ENCODE data around the gene ZNF765.
"Not testable (repeated sequence)": the region's sequence is repeated elsewhere in the genome, so short reads cannot be mapped to it uniquely, and the experiment has no call there.

ZNF765 gene

DNA sequence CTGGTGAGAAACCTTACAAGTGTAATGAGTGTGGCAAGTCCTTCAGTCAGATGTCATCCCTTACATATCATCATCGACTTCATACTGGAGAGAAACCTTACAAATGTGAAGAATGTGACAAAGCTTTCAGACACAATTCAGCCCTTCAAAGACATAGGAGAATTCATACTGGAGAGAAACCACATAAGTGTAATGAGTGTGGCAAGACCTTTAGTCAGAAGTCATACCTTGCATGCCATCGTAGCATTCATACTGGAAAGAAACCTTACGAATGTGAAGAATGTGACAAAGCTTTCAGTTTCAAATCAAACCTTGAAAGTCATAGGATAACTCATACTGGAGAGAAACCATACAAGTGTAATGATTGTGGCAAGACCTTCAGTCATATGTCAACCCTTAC lies 13.6 kb upstream of the ZNF765 start:
- no peak for TF ChIP-seq Cebpa-rat (IDR thresholded peaks at IDR 0.05)
- H4K20me1 ChIP-seq: no peaks in the 10 kb centered on the region
- H3K4me2 ChIP-seq: no peak overlapping the region
- peaks cover 98% of the 10 kb centered on the region for H3K36me3 ChIP-seq
- peaks cover 100% of the 10 kb centered on the region for H3K9me3 ChIP-seq
- H3K4me1 ChIP-seq: no peaks in the 10 kb centered on the region
- H3K4me3 ChIP-seq: peak overlapping the region; percentile 26; the same call in 1 of the 2 replicates
- H3K27me3 ChIP-seq: no peaks in the 10 kb centered on the region
- H3K9ac ChIP-seq: no peak overlapping the region
- no peak overlapping the region for H3K27ac ChIP-seq

GRCh38 chr19:53388168-53388567 lies 6.8 kb upstream of the ZNF765 start:
- H3K36me3 ChIP-seq: peaks cover 54% of the 10 kb centered on the region
- H3K4me3 ChIP-seq: no peak overlapping the region
- H3K27ac ChIP-seq: no peak overlapping the region
- TF ChIP-seq Cebpa-rat (IDR thresholded peaks at IDR 0.05): no peak
- H3K9me3 ChIP-seq: peaks cover 76% of the 10 kb centered on the region
- no peak overlapping the region for H3K9ac ChIP-seq
- H3K4me2 ChIP-seq: no peak overlapping the region
- H3K4me1 ChIP-seq: peaks cover 7% of the 10 kb centered on the region; the same call in 1 of the 2 replicates
- H4K20me1 ChIP-seq: no peaks in the 10 kb centered on the region
- H3K27me3 ChIP-seq: no peaks in the 10 kb centered on the region

DNA sequence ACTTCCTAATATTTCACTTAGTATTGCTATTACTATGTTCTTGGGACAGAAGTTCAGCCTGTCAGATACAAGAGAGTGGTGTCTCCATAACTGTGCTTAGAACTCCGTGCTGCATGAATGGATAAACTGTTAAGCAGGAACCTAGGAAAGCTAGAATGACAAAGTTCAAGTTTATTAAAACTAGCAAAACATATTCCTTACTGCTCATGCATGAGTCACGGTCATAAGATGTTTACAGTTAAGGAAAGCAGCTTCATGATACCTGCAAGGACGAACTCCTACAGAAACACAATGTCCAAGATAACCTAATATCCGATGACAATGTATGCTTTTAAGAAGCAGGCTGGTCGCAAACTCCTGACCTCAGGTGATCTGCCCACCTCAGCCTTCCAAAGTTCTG lies 6.0 kb upstream of the ZNF765 start:
- no peaks in the 10 kb centered on the region for H4K20me1 ChIP-seq
- H3K36me3 ChIP-seq: peaks cover 46% of the 10 kb centered on the region
- TF ChIP-seq Cebpa-rat (IDR thresholded peaks at IDR 0.05): no peak
- H3K9ac ChIP-seq: no peak overlapping the region
- no peak overlapping the region for H3K27ac ChIP-seq
- no peaks in the 10 kb centered on the region for H3K27me3 ChIP-seq
- no peak overlapping the region for H3K4me3 ChIP-seq
- H3K9me3 ChIP-seq: peaks cover 69% of the 10 kb centered on the region
- no peak overlapping the region for H3K4me2 ChIP-seq
- H3K4me1 ChIP-seq: peaks cover 8% of the 10 kb centered on the region

GRCh38 chr19:53389571-53389970 lies 5.4 kb upstream of the ZNF765 start:
- Histone ChIP-seq H3K4me2 (no peak overlapping the region), H3K36me3 (peaks cover 41% of the 10 kb centered on the region)
- TF ChIP-seq Cebpa-rat (IDR thresholded peaks at IDR 0.05): no peak

GRCh38 chr19:53389978-53390377 lies 5.0 kb upstream of the ZNF765 start:
- H3K4me1 ChIP-seq: peaks cover 17% of the 10 kb centered on the region
- TF ChIP-seq Cebpa-rat (IDR thresholded peaks at IDR 0.05): no peak
- no peak overlapping the region for H3K27ac ChIP-seq
- H3K4me2 ChIP-seq: no peak overlapping the region
- H3K9ac ChIP-seq: no peak overlapping the region
- H3K9me3 ChIP-seq: peaks cover 58% of the 10 kb centered on the region
- no peak overlapping the region for H3K4me3 ChIP-seq
- H4K20me1 ChIP-seq: no peaks in the 10 kb centered on the region
- peaks cover 37% of the 10 kb centered on the region for H3K36me3 ChIP-seq
- H3K27me3 ChIP-seq: no peaks in the 10 kb centered on the region

More at GRCh38 chr19:53389571-53389970, 5.4 kb upstream of the ZNF765 start:
- no peak overlapping the region for H3K9ac ChIP-seq
- H3K9me3 ChIP-seq: peaks cover 62% of the 10 kb centered on the region
- peaks cover 14% of the 10 kb centered on the region for H3K4me1 ChIP-seq
- no peaks in the 10 kb centered on the region for H3K27me3 ChIP-seq
- H3K27ac ChIP-seq: no peak overlapping the region
- H3K4me3 ChIP-seq: no peak overlapping the region
- no peaks in the 10 kb centered on the region for H4K20me1 ChIP-seq

DNA sequence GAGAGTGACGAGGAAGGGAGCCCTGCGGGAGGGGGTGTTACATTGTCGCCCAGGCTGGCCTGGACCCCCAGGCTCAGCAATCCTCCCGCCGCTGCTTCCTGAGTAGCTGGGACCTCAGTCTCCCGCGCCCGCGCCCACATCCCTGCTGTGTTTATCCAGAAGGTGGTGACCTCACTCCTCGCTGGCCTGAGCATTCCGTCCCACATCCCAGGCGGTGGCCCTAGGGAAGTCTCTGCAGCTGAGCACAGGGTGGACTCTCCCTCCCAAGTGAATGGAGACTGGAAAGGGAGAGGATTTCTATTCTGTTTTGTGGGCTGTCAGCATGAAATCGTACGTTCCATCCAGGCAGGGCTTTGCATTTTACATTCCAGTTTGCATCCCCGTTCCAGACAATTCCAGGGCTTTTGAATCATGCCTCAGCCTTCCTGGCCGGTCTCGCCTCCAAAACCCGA lies 401 bp upstream of the ZNF765 start:
- Histone ChIP-seq H3K4me1 (peaks cover 29% of the 10 kb centered on the region), H3K27ac (no peak overlapping the region), H3K27me3 (no peaks in the 10 kb centered on the region), H3K36me3 (peaks cover 25% of the 10 kb centered on the region), H3K4me2 (peak overlapping the region; percentile 65), H3K4me3 (peak overlapping the region; percentile 86), H3K9ac (peak overlapping the region; percentile 48; the same call in 1 of the 2 replicates), H4K20me1 (peaks cover 20% of the 10 kb centered on the region; the same call in 1 of the 2 replicates), H3K9me3 (peaks cover 36% of the 10 kb centered on the region)
- no peak for TF ChIP-seq Cebpa-rat (IDR thresholded peaks at IDR 0.05)

DNA sequence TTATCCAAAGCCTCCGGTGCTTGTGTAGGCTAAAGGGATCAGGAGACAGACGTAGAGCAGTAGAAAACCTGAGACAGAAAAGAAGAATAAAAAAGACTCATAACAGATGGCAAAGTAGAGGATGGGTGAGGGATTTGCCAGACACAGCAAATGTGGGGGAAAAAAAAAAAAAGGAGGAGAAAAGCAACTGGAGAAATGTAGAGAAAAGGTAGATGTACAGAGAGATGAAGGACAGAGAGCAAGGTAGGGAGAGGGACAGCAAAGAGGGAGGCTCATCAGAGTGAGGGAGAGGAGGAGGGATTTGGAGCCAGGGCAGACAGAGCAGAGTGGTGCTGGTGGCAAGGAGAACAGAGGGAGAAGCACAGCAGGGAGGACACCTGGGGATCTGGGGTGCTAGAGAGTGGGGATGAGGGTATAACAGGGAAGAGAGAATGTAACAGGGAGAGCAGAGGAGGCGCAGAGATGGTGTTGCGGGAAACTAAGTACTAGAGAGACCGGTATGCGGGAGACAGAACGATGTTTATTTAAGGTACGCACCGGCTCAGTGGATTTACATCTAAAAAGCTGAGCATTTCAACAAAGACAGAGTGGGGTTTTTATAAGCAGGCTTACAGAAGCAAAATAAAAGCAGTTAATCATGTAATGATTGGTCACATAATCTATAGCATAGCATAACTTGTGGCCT lies 1.0 kb downstream of the ZNF765 start:
- peak overlapping the region; percentile 89 for H3K9ac ChIP-seq
- peak overlapping the region; percentile 87 for H3K4me2 ChIP-seq
- H3K36me3 ChIP-seq: peaks cover 39% of the 10 kb centered on the region
- H3K4me3 ChIP-seq: peak overlapping the region; percentile 86
- not testable (repeated sequence) for H3K27me3 ChIP-seq
- peaks cover 22% of the 10 kb centered on the region for H3K4me1 ChIP-seq
- peaks cover 35% of the 10 kb centered on the region for H3K9me3 ChIP-seq
- H4K20me1 ChIP-seq: peaks cover 20% of the 10 kb centered on the region; the same call in 1 of the 2 replicates
- H3K27ac ChIP-seq: peak overlapping the region; percentile 76

DNA sequence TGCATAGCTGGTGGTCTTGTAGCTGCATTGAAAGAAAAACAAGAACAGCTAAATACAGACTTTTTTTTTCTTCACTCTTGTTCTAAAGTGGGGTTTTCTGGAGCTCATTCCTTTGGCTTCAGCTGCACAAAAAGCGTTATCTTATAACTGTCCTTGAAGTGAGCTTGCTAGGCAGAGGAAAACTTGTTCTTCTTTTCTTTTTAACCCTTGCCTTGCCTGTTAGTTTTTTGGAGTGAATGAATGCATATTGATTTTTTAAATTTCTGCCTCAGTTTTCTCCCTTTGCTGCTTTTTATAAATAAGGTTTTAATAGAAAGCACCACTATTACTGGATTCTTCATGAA lies 1.5 kb downstream of the ZNF765 start:
- H3K36me3 ChIP-seq: peaks cover 44% of the 10 kb centered on the region
- no peaks in the 10 kb centered on the region for H3K27me3 ChIP-seq
- peaks cover 22% of the 10 kb centered on the region for H3K4me1 ChIP-seq
- H3K4me2 ChIP-seq: peak overlapping the region; percentile 87
- H3K4me3 ChIP-seq: peak overlapping the region; percentile 86
- H3K27ac ChIP-seq: no peak overlapping the region
- no peak for TF ChIP-seq Cebpa-rat (IDR thresholded peaks at IDR 0.05)
- peak overlapping the region; percentile 89; the same call in 1 of the 2 replicates for H3K9ac ChIP-seq
- peaks cover 35% of the 10 kb centered on the region for H3K9me3 ChIP-seq
- H4K20me1 ChIP-seq: peaks cover 20% of the 10 kb centered on the region; the same call in 1 of the 2 replicates

DNA sequence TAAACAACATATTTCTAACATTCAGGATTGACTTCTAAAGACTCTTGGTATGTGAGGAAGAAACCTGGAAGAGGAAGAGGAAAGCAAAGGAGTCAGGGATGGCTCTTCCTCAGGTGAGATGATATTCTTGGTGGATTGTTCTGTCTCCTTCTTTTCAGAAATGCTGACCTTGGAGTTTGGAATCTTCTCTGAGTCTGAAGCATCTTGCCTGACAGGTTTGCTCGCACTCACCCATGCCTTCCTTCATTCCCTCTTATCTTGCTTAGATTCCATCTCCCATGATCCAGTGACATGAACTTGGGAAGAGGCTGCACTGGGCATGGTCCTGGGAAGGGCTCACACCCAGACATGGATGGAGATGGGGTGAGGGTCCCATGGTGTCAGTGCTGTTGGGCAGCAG lies 3.0 kb downstream of the ZNF765 start:
- peaks cover 20% of the 10 kb centered on the region; the same call in 1 of the 2 replicates for H4K20me1 ChIP-seq
- H3K36me3 ChIP-seq: peaks cover 50% of the 10 kb centered on the region
- H3K9me3 ChIP-seq: peaks cover 47% of the 10 kb centered on the region
- not testable (repeated sequence) for H3K4me3 ChIP-seq, H3K27me3 ChIP-seq, H3K4me2 ChIP-seq, H3K9ac ChIP-seq, H3K27ac ChIP-seq
- peaks cover 22% of the 10 kb centered on the region for H3K4me1 ChIP-seq

- no peak for TF ChIP-seq Cebpa-rat (IDR thresholded peaks at IDR 0.05)
- Histone ChIP-seq H3K27ac (no peak overlapping the region), H3K9me3 (peaks cover 93% of the 10 kb centered on the region), H3K4me2 (no peak overlapping the region), H3K27me3 (no peaks in the 10 kb centered on the region), H3K4me3 (no peak overlapping the region), H4K20me1 (no peaks in the 10 kb centered on the region), H3K4me1 (no peaks in the 10 kb centered on the region), H3K36me3 (peaks cover 92% of the 10 kb centered on the region), H3K9ac (no peak overlapping the region)
Measured at GRCh38 chr19:53409505-53410204, 14.7 kb downstream of the ZNF765 start.

DNA sequence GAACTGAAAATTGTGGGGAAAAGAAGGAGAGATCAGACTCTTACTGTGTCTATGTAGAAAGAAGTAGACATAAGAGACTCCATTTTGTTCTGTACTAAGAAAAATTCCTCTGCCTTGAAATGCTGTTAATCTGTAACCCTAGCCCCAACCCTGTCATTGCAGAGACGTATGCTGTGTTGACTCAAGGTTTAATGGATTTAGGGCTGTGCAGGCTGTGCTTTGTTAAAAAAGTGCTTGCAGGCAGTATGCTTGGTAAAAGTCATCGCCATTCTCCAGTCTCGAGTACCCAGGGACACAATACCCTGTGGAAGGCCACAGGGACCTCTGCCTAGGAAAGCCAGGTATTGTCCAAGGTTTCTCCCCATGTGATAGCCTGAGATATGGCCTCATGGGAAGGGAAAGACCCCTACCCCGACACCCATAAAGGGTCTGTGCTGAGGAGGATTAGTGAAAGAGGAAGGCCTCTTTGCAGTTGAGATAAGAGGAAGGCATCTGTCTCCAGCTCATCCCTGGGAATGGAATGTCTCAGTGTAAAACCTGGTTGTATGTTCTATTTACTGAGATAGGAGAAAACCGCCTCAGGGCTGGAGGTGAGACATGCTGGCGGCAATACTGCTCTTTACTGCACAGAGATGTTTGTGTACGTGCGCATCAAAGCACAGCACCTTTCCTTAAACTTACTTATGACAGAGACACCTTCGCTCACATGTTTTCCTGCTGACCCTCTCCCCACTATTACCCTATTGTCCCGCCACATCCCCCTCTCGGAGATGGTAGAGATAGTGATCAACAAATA lies 25.8 kb downstream of the ZNF765 start:
- H3K4me1 ChIP-seq, H3K27ac ChIP-seq, H3K4me3 ChIP-seq, H4K20me1 ChIP-seq, H3K9ac ChIP-seq, H3K4me2 ChIP-seq, H3K27me3 ChIP-seq, H3K36me3 ChIP-seq: not testable (repeated sequence)
- peaks cover 17% of the 10 kb centered on the region; the same call in 1 of the 2 replicates for H3K9me3 ChIP-seq
